ENCODE measurements around the gene SCN3A. TPM values are rescaled to one million over a fixed set of nuclear protein-coding genes. Genes with fewer than 3 reads are reported as not detected.

Gene SCN3A
- total and polyA plus RNA-seq, 10 donors: 1.2 to 13.9 (median 4.0) TPM

GRCh38 chr2:165245081-165245793 is 41.4 kb upstream of the SCN3A start:
- Histone ChIP-seq H3K9me3 (no peaks in the 10 kb centered on the region), H3K36me3 (no peaks in the 10 kb centered on the region), H3K4me1 (no peaks in the 10 kb centered on the region), H3K4me3 (no peak overlapping the region), H3K27me3 (replicated peaks in 1 of 7) (no peaks in the 10 kb centered on the region), H3K27ac (no peak overlapping the region)
- WGBS, 5 donors: 42 to 56% (median 50%) methylated on average over 5 of the region's 5 CpGs
- DNase-seq: no peak
- no peak for TF ChIP-seq POLR2A (IDR thresholded peaks at IDR 0.05)
- TF ChIP-seq POLR2AphosphoS5 (IDR thresholded peaks at IDR 0.05): no peak
- TF ChIP-seq, protein P1, sequence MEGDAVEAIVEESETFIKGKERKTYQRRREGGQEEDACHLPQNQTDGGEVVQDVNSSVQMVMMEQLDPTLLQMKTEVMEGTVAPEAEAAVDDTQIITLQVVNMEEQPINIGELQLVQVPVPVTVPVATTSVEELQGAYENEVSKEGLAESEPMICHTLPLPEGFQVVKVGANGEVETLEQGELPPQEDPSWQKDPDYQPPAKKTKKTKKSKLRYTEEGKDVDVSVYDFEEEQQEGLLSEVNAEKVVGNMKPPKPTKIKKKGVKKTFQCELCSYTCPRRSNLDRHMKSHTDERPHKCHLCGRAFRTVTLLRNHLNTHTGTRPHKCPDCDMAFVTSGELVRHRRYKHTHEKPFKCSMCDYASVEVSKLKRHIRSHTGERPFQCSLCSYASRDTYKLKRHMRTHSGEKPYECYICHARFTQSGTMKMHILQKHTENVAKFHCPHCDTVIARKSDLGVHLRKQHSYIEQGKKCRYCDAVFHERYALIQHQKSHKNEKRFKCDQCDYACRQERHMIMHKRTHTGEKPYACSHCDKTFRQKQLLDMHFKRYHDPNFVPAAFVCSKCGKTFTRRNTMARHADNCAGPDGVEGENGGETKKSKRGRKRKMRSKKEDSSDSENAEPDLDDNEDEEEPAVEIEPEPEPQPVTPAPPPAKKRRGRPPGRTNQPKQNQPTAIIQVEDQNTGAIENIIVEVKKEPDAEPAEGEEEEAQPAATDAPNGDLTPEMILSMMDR (IDR thresholded peaks at IDR 0.05 in 8 of 11, conservative IDR thresholded peaks at IDR 0.05 in 3 of 11): no peak
- intact Hi-C loops (cut with DNase I; ENCODE audit: low total_unique reads): no loop called here

GRCh38 chr2:165240916-165241315 is 37.1 kb upstream of the SCN3A start:
- Histone ChIP-seq H3K27ac (no peak overlapping the region), H3K4me3 (no peak overlapping the region), H3K4me1 (no peaks in the 10 kb centered on the region), H3K36me3 (no peaks in the 10 kb centered on the region), H3K9me3 (no peaks in the 10 kb centered on the region), H3K27me3 (replicated peaks in 1 of 7) (no peaks in the 10 kb centered on the region)
- TF ChIP-seq POLR2AphosphoS5 (IDR thresholded peaks at IDR 0.05) (no peak), POLR2A (IDR thresholded peaks at IDR 0.05) (no peak)
- TF ChIP-seq, protein P1 (IDR thresholded peaks at IDR 0.05 in 8 of 11, conservative IDR thresholded peaks at IDR 0.05 in 3 of 11): no peak
- 77 to 90% (median 85%) methylated on average over 2 of the region's 2 CpGs for WGBS, 5 donors
- DNase-seq: no peak
- intact Hi-C loops (cut with DNase I; ENCODE audit: low total_unique reads): no loop called here

DNA sequence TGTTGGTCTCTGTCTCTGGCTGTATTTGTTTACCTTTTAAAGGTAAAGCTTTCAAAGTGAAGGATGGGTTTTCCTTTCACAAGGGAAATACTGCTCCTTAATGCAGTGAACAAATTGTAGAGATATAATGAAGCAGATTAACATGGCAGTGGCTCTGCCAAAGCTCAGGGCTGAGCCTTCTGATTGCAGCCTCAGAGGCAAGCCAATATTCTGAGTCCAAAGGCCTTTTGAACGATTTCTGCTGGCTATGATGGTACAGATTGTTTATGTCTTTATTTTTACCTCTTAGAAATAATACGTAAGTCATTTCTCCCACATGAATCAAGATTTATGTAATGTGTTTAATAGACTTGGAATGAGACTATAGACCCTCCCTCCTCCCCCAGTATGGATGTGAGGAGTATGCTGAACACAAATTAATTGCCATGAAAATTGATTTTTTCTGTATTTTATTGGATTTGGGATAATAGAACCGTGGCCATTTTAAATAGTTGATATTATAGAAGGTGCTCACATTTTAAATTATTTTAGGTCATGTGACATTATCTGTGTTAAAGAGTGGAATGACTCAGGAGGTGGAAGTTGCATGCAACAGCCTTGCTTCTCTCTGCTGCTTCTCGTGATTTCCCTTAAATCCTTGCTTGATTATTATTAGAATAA is 36.1 kb upstream of the SCN3A start:
- DNase-seq: no peak
- WGBS, 5 donors: 55 to 77% (median 67%) methylated on average over 4 of the region's 4 CpGs
- no peak for TF ChIP-seq POLR2A (IDR thresholded peaks at IDR 0.05)
- Histone ChIP-seq H3K4me3 (no peak overlapping the region), H3K9me3 (no peaks in the 10 kb centered on the region), H3K36me3 (no peaks in the 10 kb centered on the region), H3K27ac (no peak overlapping the region), H3K27me3 (replicated peaks in 1 of 7) (no peaks in the 10 kb centered on the region), H3K4me1 (no peaks in the 10 kb centered on the region)
- intact Hi-C loops (cut with DNase I; ENCODE audit: low total_unique reads): no loop called here

- H3K36me3 ChIP-seq: no peaks in the 10 kb centered on the region
- no peak within 1 kb of the TSS for H3K4me3 ChIP-seq
- TF ChIP-seq POLR2AphosphoS5 (IDR thresholded peaks at IDR 0.05): no peak
- TF ChIP-seq, protein P1 (IDR thresholded peaks at IDR 0.05 in 8 of 11, conservative IDR thresholded peaks at IDR 0.05 in 3 of 11): peak in 8 of 11 experiments; percentile 30 to 58 (median 47)
- no peak for DNase-seq
- H3K9me3 ChIP-seq: no peaks in the 10 kb centered on the region
- H3K27me3 ChIP-seq (replicated peaks in 1 of 7): no peaks in the 10 kb centered on the region
- 27 to 33% (median 29%) methylated on average over 3 of the region's 3 CpGs for WGBS, 5 donors
- H3K27ac ChIP-seq: no peak within 1 kb of the TSS
- H3K4me1 ChIP-seq: no peaks in the 10 kb centered on the region
- intact Hi-C loops (cut with DNase I; ENCODE audit: low total_unique reads): no loop called here
Measured at GRCh38 chr2:165239230-165239629, 35.4 kb upstream of the SCN3A start, which contains the start of gene SCN2A. Gene SCN2A (plus strand): TSS chr2:165239414. CDS start chr2:165295824, 56,410 bp downstream.

Data from spleen (tissue), 11 donors.